ENCODE measurements around the gene SPATA9. TPM values are rescaled to one million over a fixed set of nuclear protein-coding genes. Genes with fewer than 3 reads are reported as not detected.

SPATA9 gene
- total and polyA plus RNA-seq, 2 donors = 0.19 to 0.68 TPM

DNA sequence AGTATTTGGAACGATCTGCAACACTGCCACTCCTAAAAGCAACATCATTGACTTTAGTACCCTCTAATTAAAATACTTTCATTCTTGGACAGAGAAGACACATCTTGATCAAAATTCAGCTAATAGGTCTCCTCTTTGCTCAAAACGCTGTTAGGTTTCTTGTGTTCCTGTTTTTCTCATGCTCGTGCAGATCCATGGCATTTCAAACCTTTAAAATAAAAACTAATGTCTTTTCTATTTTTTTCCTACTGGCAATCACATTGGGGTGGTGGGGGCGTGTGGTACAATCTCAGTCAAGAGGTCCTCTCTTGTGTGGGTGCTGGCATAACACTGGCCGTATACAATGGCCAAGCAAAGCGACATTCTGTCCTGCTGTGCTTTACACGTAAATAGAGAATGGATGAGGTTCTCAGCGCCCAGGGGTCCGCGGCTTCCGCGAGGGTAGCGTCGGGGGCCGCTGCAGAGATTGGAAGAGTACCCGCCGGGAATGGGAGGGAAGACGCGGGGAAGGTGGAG, 63.2 kb downstream of the SPATA9 start:
- WGBS = 6% methylated on average over 19 of the region's 19 CpGs
- Histone ChIP-seq H3K36me3 (ENCODE audit: control insufficient read depth in 2 of 2, insufficient read depth in 2 of 2, low read length in 1 of 2) (no peaks in the 10 kb centered on the region), H3K4me3 (ENCODE audit: low read length in 2 of 2) (peak overlapping the region; percentile 47 to 67), H3K27ac (ENCODE audit: low read depth in 1 of 2, low read length in 1 of 2) (no peak overlapping the region), H3K9me3 (ENCODE audit: control insufficient read depth in 2 of 2, insufficient read depth in 1 of 2, low read length in 1 of 2) (peaks cover 0 to under 1% of the 10 kb centered on the region in 2 donors), H3K27me3 (ENCODE audit: control insufficient read depth in 2 of 2, insufficient read depth in 1 of 2, low read length in 1 of 2) (peaks cover 3 to 29% of the 10 kb centered on the region in 2 donors), H3K4me1 (ENCODE audit: control insufficient read depth in 2 of 2, insufficient read depth in 2 of 2, low read length in 2 of 2) (peaks cover 21% of the 10 kb centered on the region in 2 donors)
- DNase-seq (ENCODE audit: low read depth in 6 of 9, low spot score in 9 of 9) = peak in 1 of 9 donors; percentile 29

DNA sequence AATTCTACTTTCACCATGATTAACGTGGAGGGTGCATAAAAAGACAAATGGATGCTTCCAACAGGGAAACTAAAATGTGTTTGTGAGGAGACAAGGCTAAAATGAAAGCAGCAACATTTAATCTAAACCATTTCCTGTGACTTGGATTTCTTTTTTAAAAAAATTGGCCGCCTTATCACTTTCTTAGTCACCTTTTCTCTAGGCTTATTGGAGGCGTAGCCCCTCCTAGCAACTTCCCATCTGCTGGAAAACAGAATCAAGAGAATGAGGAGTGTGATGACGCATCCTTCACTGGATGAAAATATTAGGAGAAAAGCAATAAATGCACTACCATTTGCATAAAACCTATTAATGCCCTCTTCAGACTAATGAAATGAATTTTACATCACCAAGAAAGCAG, 63.7 kb downstream of the SPATA9 start:
- H3K27ac ChIP-seq (ENCODE audit: low read depth in 1 of 2, low read length in 1 of 2) = no peak overlapping the region
- peaks cover 21% of the 10 kb centered on the region in 2 donors for H3K4me1 ChIP-seq (ENCODE audit: control insufficient read depth in 2 of 2, insufficient read depth in 2 of 2, low read length in 2 of 2)
- H3K4me3 ChIP-seq (ENCODE audit: low read length in 2 of 2) = no peak overlapping the region
- H3K9me3 ChIP-seq (ENCODE audit: control insufficient read depth in 2 of 2, insufficient read depth in 1 of 2, low read length in 1 of 2) = peaks cover 0 to 6% of the 10 kb centered on the region in 2 donors
- no peaks in the 10 kb centered on the region for H3K36me3 ChIP-seq (ENCODE audit: control insufficient read depth in 2 of 2, insufficient read depth in 2 of 2, low read length in 1 of 2)
- H3K27me3 ChIP-seq (ENCODE audit: control insufficient read depth in 2 of 2, insufficient read depth in 1 of 2, low read length in 1 of 2) = peaks cover 3 to 29% of the 10 kb centered on the region in 2 donors
- no peak for DNase-seq (ENCODE audit: low read depth in 6 of 9, low spot score in 9 of 9)
- WGBS = 95% methylated on average over 4 of the region's 4 CpGs

DNA sequence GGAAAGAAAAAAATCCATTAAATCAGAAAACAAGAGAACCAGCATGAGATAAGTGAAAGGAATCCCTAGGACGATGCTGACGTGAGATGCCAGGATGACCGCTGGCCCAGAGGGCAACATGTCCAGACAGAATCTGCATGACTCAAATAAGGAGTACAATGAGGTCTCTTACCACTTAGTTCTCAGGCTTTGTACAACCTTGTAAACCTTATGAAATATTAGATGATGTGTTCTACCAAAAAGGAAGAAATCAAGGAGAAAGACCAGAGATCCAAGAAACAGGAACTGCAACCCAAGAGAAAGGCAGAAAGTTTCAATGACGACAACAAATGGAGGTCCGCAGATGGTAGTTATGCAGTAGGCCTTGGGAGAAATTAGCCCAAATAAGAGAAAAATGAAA, 65.7 kb downstream of the SPATA9 start:
- Histone ChIP-seq H3K9me3 (ENCODE audit: control insufficient read depth in 2 of 2, insufficient read depth in 1 of 2, low read length in 1 of 2) (peaks cover 0 to 6% of the 10 kb centered on the region in 2 donors), H3K27ac (ENCODE audit: low read depth in 1 of 2, low read length in 1 of 2) (no peak overlapping the region), H3K27me3 (ENCODE audit: control insufficient read depth in 2 of 2, insufficient read depth in 1 of 2, low read length in 1 of 2) (peaks cover 3 to 26% of the 10 kb centered on the region in 2 donors), H3K36me3 (ENCODE audit: control insufficient read depth in 2 of 2, insufficient read depth in 2 of 2, low read length in 1 of 2) (no peaks in the 10 kb centered on the region), H3K4me1 (ENCODE audit: control insufficient read depth in 2 of 2, insufficient read depth in 2 of 2, low read length in 2 of 2) (peaks cover 11 to 17% of the 10 kb centered on the region in 2 donors), H3K4me3 (ENCODE audit: low read length in 2 of 2) (no peak overlapping the region)
- DNase-seq (ENCODE audit: low read depth in 6 of 9, low spot score in 9 of 9) = no peak
- WGBS = 83% methylated on average over 5 of the region's 5 CpGs

DNA sequence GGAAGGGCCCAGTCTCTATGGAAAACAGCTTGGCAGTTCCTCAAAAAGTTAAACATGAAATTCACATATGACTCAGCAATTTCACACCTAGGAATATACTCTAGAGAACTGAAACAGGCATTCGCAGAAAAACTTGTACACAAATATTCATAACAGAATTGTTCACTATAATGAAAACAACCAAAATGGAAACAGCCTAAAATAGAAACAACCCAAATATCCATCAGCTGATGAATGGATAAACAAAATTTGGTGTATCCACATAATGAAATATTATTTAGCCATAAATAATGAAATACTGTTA, 67.7 kb downstream of the SPATA9 start:
- Histone ChIP-seq H3K27ac (ENCODE audit: low read depth in 1 of 2, low read length in 1 of 2) (no peak overlapping the region), H3K27me3 (ENCODE audit: control insufficient read depth in 2 of 2, insufficient read depth in 1 of 2, low read length in 1 of 2) (peaks cover under 1 to 14% of the 10 kb centered on the region in 2 donors), H3K9me3 (ENCODE audit: control insufficient read depth in 2 of 2, insufficient read depth in 1 of 2, low read length in 1 of 2) (peaks cover 0 to 6% of the 10 kb centered on the region in 2 donors), H3K4me1 (ENCODE audit: control insufficient read depth in 2 of 2, insufficient read depth in 2 of 2, low read length in 2 of 2) (peaks cover 4 to 7% of the 10 kb centered on the region in 2 donors), H3K4me3 (ENCODE audit: low read length in 2 of 2) (no peak overlapping the region), H3K36me3 (ENCODE audit: control insufficient read depth in 2 of 2, insufficient read depth in 2 of 2, low read length in 1 of 2) (no peaks in the 10 kb centered on the region)
- WGBS = 96% methylated on average over 1 of the region's 1 CpG
- DNase-seq (ENCODE audit: low read depth in 6 of 9, low spot score in 9 of 9) = no peak

DNA sequence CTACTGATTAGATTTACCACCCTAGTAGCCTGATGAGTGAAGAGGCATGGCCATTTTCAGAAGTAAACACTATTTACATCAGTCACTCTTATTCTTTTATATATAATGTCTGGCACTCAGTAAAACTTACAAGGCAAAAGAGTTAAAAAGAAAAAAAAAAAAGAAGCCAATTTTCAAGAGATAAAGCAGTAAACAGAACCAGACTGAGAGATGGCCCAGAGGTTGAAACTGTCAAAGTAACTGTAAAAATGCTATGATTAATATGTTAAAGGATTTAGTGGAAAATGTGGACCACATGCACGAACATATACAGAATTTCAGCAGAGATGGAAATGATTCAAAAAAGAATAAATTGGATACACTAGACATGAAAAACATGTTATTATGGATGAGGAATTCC, 69.3 kb downstream of the SPATA9 start:
- no peaks in the 10 kb centered on the region for H3K27me3 ChIP-seq (ENCODE audit: control insufficient read depth in 2 of 2, insufficient read depth in 1 of 2, low read length in 1 of 2)
- peaks cover 0 to 6% of the 10 kb centered on the region in 2 donors for H3K9me3 ChIP-seq (ENCODE audit: control insufficient read depth in 2 of 2, insufficient read depth in 1 of 2, low read length in 1 of 2)
- H3K36me3 ChIP-seq (ENCODE audit: control insufficient read depth in 2 of 2, insufficient read depth in 2 of 2, low read length in 1 of 2) = no peaks in the 10 kb centered on the region
- no peak overlapping the region for H3K4me3 ChIP-seq (ENCODE audit: low read length in 2 of 2)
- no peak overlapping the region for H3K27ac ChIP-seq (ENCODE audit: low read depth in 1 of 2, low read length in 1 of 2)
- 99% methylated on average over 1 of the region's 1 CpG for WGBS
- no peak for DNase-seq (ENCODE audit: low read depth in 6 of 9, low spot score in 9 of 9)
- no peaks in the 10 kb centered on the region for H3K4me1 ChIP-seq (ENCODE audit: control insufficient read depth in 2 of 2, insufficient read depth in 2 of 2, low read length in 2 of 2)

DNA sequence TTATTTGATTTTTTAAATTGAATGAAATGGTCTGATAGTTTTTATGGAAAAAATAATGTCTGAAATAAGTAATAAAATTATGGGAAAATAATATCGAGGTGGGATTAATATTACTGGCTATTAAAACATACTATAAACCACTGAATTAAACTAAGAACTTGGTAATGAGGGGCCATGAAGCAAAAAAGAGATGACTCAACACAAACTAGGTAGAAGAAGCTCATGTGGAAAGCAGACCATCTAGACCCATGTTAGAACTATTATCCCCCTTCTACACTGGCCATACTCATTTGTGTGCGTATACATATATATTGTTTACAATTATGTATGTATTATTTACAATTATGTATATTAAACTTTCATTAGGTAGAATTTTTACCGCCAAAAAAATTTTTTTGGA, 71.4 kb downstream of the SPATA9 start:
- Histone ChIP-seq H3K27me3 (ENCODE audit: control insufficient read depth in 2 of 2, insufficient read depth in 1 of 2, low read length in 1 of 2) (no peaks in the 10 kb centered on the region), H3K27ac (ENCODE audit: low read depth in 1 of 2, low read length in 1 of 2) (no peak overlapping the region), H3K36me3 (ENCODE audit: control insufficient read depth in 2 of 2, insufficient read depth in 2 of 2, low read length in 1 of 2) (no peaks in the 10 kb centered on the region), H3K4me3 (ENCODE audit: low read length in 2 of 2) (no peak overlapping the region), H3K4me1 (ENCODE audit: control insufficient read depth in 2 of 2, insufficient read depth in 2 of 2, low read length in 2 of 2) (no peaks in the 10 kb centered on the region), H3K9me3 (ENCODE audit: control insufficient read depth in 2 of 2, insufficient read depth in 1 of 2, low read length in 1 of 2) (peaks cover 0 to 6% of the 10 kb centered on the region in 2 donors)
- no peak for DNase-seq (ENCODE audit: low read depth in 6 of 9, low spot score in 9 of 9)
- 98% methylated on average over 3 of the region's 3 CpGs for WGBS

DNA sequence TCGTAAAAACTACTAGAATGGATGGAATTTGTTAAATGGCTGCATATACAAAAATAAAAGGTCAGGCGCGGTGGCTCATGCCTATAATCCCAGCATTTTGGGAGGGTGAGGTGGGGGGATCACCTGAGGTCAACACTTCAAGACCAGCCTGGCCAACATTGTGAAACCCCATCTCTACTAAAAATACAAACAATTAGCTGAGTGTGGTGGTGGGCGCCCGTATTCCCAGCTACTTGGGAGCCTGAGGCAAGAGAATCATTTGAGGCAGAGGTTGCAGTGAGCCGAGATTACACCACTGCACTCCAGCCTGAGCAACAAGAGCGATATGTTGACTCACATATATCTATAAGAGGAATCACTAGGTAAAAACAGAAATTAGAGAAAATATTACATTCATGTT, 72.2 kb downstream of the SPATA9 start:
- Histone ChIP-seq H3K9me3 (ENCODE audit: control insufficient read depth in 2 of 2, insufficient read depth in 1 of 2, low read length in 1 of 2) (peaks cover 0 to 6% of the 10 kb centered on the region in 2 donors), H3K36me3 (ENCODE audit: control insufficient read depth in 2 of 2, insufficient read depth in 2 of 2, low read length in 1 of 2) (no peaks in the 10 kb centered on the region), H3K4me1 (ENCODE audit: control insufficient read depth in 2 of 2, insufficient read depth in 2 of 2, low read length in 2 of 2) (no peaks in the 10 kb centered on the region), H3K27ac (ENCODE audit: low read depth in 1 of 2, low read length in 1 of 2) (no peak overlapping the region), H3K4me3 (ENCODE audit: low read length in 2 of 2) (no peak overlapping the region), H3K27me3 (ENCODE audit: control insufficient read depth in 2 of 2, insufficient read depth in 1 of 2, low read length in 1 of 2) (no peaks in the 10 kb centered on the region)
- WGBS = over 99% methylated on average over 7 of the region's 7 CpGs
- no peak for DNase-seq (ENCODE audit: low read depth in 6 of 9, low spot score in 9 of 9)

DNA sequence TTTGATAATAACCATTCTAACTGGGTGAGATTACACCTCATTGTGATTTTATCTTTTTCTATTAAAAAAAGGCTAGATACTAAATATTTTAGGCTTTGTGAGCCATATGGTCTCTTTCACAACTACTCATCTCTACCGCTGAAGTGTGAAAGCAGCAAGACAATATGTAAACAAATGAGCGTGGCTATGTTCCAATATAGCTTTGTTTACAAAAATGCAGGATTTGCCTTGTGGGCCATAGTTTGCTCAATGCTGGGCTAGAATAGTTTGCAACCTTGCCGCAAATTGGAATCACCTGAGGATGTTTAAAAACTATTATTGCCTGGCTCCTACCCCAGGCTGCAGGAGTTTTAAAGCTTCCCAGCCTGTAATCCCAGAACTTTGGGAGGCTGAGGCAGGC, 73.1 kb downstream of the SPATA9 start:
- Histone ChIP-seq H3K27ac (ENCODE audit: low read depth in 1 of 2, low read length in 1 of 2) (no peak overlapping the region), H3K9me3 (ENCODE audit: control insufficient read depth in 2 of 2, insufficient read depth in 1 of 2, low read length in 1 of 2) (peaks cover 0 to 6% of the 10 kb centered on the region in 2 donors), H3K4me1 (ENCODE audit: control insufficient read depth in 2 of 2, insufficient read depth in 2 of 2, low read length in 2 of 2) (no peaks in the 10 kb centered on the region), H3K4me3 (ENCODE audit: low read length in 2 of 2) (no peak overlapping the region), H3K27me3 (ENCODE audit: control insufficient read depth in 2 of 2, insufficient read depth in 1 of 2, low read length in 1 of 2) (no peaks in the 10 kb centered on the region), H3K36me3 (ENCODE audit: control insufficient read depth in 2 of 2, insufficient read depth in 2 of 2, low read length in 1 of 2) (no peaks in the 10 kb centered on the region)
- 97% methylated on average over 3 of the region's 3 CpGs for WGBS
- no peak for DNase-seq (ENCODE audit: low read depth in 6 of 9, low spot score in 9 of 9)

All from thymus (tissue), 11 donors.